Kidney glomerular epithelial cell (primary cell): ENCODE data around the gene APOBEC4.

Experiments
- DNase-seq: peaks from one replicate; lab custom pipeline; 2025; lab: John Stamatoyannopoulos, UW

Gene APOBEC4

DNA sequence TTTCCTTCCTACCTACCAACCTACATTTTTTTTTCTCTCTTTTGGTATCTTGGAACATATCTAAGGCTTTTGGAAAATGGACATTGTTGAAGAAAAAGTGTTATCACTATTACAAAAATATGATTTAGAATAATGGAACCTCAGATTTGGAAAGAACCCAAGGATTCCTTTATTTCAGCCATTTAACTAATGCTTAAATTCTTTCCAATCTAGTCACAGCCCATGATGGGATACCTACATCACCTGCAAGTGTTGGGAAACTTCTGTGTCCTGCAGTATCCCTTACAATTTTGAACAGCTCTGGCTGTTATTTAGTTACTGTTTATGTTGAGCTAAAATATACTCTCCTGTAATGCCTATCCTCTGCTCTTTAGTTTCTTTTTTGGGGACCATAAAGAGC, 22.3 kb upstream of the APOBEC4 start:
- no peak for DNase-seq

DNA sequence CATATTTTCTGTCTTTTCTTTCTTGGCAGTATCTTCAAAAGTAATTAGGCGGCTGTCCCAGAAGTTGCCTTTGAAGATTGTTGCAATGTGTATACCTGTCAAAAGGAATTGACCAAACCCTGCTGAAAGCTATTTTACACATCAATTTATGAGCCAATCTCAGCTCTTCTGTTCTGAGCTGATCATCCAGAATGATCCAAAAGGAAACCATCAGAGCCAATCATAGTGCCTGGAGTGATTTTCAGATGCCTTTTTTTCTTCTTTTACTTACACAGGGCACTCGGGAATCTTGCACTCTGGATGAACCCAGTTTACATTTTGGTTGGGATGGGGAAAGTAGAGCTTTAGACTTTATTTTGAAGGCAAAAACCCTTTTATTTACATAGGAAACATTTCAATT, 21.8 kb upstream of the APOBEC4 start:
- no peak for DNase-seq

GRCh38 chr1:183674339-183674738, 21.2 kb upstream of the APOBEC4 start:
- no peak for DNase-seq

- no peak for DNase-seq
Observed at GRCh38 chr1:183673605-183674323, 20.6 kb upstream of the APOBEC4 start.

GRCh38 chr1:183670169-183670568, 17.1 kb upstream of the APOBEC4 start:
- no peak for DNase-seq

DNA sequence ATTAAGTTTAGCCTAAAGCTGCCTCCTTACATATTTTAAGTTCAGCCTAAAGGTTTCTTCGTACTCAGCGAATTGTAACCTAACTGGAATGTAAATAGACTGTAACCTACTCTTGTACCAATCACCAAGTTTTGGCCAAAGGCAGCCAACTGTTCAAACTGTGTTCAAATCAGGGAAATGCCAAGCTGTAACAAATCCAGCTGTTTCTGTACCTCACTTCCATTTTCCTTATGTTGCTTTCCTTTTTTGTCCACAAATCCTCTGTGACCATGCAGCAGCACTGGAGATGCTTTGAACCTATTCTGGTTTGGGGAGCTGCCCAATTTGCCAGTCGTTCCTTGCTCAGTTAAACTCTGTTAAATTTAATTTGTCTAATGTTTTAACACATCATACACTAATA, 3.2 kb upstream of the APOBEC4 start:
- no peak for DNase-seq

- peak; percentile 64 for DNase-seq
Observed at GRCh38 chr1:183655562-183656075, 2.5 kb upstream of the APOBEC4 start.

GRCh38 chr1:183654706-183655105, 1.6 kb upstream of the APOBEC4 start:
- DNase-seq: peak; percentile 8

- no peak for DNase-seq
Observed at GRCh38 chr1:183653876-183654451, 848 bp upstream of the APOBEC4 start.

GRCh38 chr1:183653462-183653794, 312 bp upstream of the APOBEC4 start:
- DNase-seq: no peak

DNA sequence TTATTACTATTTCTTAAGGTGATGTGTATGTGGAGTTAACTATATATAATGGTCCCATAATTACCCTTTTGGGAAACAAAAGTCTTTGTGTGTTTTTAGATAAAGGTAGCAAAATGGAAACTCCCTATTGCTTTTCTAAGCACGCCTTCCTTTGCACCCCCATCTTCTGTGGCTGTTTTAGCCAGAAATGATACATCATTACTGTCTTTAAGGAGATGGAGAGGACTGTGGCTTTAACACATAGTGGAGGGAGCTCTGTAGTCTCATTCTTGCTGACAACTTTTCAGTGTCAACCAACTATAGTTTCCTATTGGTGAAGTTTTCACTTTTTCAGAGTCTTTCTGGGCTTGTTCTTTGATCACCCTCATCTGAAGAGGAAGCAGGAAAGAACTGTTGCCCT, 1.0 kb downstream of the APOBEC4 start:
- DNase-seq: no peak

DNA sequence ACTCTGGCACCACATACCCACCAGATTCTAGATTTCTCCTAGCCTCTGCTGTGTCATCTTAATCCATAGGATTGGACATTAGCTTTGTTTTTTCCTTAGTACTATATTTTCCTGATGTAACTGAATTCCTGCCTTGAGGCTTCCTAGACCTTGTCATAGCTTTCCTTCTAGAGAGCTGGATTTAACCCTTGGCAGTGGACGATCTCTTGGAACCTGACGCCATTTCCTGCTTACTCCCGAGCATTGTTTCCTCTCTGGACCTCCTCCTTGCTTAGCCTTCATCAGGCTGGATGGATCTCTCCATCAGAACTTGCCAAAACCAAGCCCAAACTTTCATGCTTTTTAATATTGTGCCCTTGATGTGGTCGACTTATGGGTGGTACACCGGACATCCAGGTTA, 1.5 kb downstream of the APOBEC4 start:
- no peak for DNase-seq

DNA sequence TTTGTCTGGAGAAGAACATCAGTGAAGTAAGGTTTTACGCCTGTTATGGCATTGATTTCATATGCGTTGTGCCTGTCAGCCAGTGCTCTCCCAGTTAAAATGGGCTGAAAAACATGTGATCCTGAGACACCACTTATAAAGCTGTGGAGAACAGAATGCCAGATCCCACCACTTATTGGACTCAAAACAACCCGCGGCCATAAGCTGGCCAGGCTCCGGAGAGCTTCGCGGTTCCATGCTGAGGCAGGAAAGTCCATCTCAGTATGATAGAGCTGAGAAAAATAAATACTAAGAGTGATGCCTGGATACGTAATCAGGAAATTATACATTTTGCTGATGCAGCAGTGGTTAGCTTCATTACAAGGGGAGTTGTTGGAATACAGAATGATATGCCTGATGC, 5.1 kb downstream of the APOBEC4 start:
- DNase-seq: no peak

DNA sequence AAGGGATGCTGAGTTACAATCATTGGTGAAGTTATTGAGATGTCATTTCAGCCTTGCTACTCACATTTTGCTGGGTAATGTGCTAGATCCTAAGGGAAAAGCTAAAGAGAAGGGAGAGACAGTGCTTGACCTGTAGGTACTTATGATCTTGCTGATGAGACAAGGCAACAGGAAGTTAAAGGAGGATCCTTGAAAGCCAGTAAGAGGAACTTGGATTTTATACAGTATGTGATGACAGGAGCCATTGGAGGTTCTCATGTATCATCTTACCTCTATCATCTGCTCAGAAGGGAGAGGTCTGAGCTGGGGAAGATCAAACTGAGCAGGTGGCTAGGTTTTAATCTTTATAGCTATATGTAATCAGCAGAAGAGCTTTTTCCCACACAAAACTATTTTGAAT, 6.3 kb downstream of the APOBEC4 start:
- no peak for DNase-seq

DNA sequence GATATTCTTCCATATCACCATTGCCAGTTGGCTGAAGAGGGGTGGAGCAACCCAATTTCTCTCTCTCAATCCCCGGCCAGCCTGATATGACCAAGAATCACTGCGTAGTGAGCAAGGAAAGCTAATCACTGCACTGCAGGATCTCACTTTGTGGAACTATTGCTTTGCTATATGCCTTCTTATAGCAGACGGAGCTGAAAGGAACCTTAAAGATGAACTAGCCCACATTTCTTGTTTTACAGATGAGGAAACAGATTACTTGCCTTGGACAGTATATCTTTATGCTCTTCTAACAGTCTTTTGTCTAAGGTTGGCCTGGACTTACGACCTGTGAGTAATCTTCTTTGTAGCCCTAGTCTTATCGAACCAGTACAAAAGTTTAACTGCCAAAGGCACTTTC, 7.6 kb downstream of the APOBEC4 start:
- DNase-seq: no peak

- DNase-seq: no peak
Observed at GRCh38 chr1:183642166-183642565, 10.9 kb downstream of the APOBEC4 start.

- DNase-seq: no peak
Observed at GRCh38 chr1:183640193-183640592, 12.9 kb downstream of the APOBEC4 start.

DNA sequence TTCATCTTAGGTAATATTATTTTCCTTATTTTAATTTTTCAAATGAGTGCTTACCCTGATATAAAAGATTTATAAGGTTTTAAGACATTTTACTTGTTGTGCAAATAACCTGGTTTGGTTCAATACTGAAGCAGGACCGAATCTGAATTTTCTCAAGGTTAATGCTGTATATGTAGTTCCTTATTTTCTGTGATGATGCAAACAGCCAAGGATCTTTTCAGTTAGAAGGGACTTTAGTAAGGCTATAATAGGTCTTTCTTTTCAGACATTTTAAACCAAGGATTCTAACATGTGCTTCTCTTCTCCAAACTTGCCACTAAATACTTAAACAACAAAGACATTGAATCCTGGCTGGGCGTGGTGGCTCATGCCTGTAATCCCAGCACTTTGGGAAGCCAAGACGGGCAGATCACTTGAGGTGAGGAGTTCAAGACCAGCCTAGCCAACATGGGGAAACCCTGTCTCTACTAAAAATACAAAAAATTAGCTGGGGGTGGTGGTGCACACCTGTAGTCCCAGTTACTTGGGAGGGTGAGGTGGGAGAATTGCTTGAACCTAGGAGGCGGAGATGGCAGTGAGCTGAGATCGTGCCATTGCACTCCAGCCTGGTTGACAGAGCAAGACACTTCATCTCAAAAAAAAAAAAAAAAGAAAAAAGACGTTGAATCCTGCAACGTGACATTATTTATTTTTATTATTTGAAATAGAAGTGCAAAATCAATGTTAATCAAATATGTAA, 14.3 kb downstream of the APOBEC4 start:
- no peak for DNase-seq

- DNase-seq: no peak
Observed at GRCh38 chr1:183636783-183637182, 16.3 kb downstream of the APOBEC4 start.

GRCh38 chr1:183636334-183636682, 16.8 kb downstream of the APOBEC4 start:
- no peak for DNase-seq

GRCh38 chr1:183635606-183636333, 17.3 kb downstream of the APOBEC4 start, which contains the start of gene ARPC5:
ARPC5 (minus strand) TSS chr1:183635783; CDS start chr1:183635659, 124 bp downstream.
- DNase-seq: peak; percentile 100

- peak; percentile 51 for DNase-seq
Observed at GRCh38 chr1:183635099-183635605, 18.0 kb downstream of the APOBEC4 start.
